Liver (tissue), 9 donors: Measurements from ENCODE around the gene SEMA5A. TPM values are rescaled to one million over a fixed set of nuclear protein-coding genes. Genes with fewer than 3 reads are reported as not detected.

Experiments used
- DNase-seq: peaks from one replicate; pipeline ENCODE4 v3.0.0-alpha.2; 2017; ENCODE audit warnings: low spot score
- H3K27ac ChIP-seq, 2 donors: one replicate each; pipeline ENCODE4 v1.7.0; 2013; ENCODE audit warnings: inconsistent platforms in 2 of 2, low read length in 2 of 2, control low read depth in 1 of 2, low read depth in 1 of 2, mild to moderate bottlenecking in 1 of 2
- H3K27me3 ChIP-seq, 4 donors: one replicate each; pipeline versions ENCODE4 v1.6.1 to v1.7.0; 2013; ENCODE audit warnings: low read length in 3 of 4, inconsistent platforms in 1 of 4, mild to moderate bottlenecking in 1 of 4, moderate library complexity in 1 of 4; ENCODE audit not compliant: control insufficient read depth in 4 of 4, insufficient read depth in 4 of 4
- H3K36me3 ChIP-seq, 4 donors: one replicate each; pipeline versions ENCODE4 v1.6.1 to v1.7.0; 2013; ENCODE audit warnings: low read length in 3 of 4, mild to moderate bottlenecking in 3 of 4, low read depth in 1 of 4, moderate library complexity in 1 of 4; ENCODE audit not compliant: control insufficient read depth in 4 of 4, insufficient read depth in 3 of 4
- H3K4me1 ChIP-seq, 4 donors: one replicate each; pipeline versions ENCODE4 v1.6.1 to v1.7.0; 2013; ENCODE audit warnings: low read length in 3 of 4, mild to moderate bottlenecking in 3 of 4, moderate library complexity in 1 of 4; ENCODE audit not compliant: control insufficient read depth in 4 of 4, insufficient read depth in 4 of 4
- H3K4me3 ChIP-seq, 3 donors: one replicate each; pipeline versions ENCODE4 v1.6.1 to v1.7.0; 2013; ENCODE audit warnings: low read length in 3 of 3, control low read depth in 1 of 3, low read depth in 1 of 3, mild to moderate bottlenecking in 1 of 3
- H3K9ac ChIP-seq, 2 donors: one replicate each; pipeline ENCODE4 v1.7.0; 2013; ENCODE audit warnings: low read length in 2 of 2, mild to moderate bottlenecking in 2 of 2, moderate library complexity in 2 of 2, control low read depth in 1 of 2, low read depth in 1 of 2
- H3K9me3 ChIP-seq, 4 donors: one replicate each; pipeline versions ENCODE4 v1.6.1 to v1.7.0; 2013; ENCODE audit warnings: low read length in 3 of 4; ENCODE audit not compliant: control insufficient read depth in 4 of 4
- ATF3 ChIP-seq: IDR thresholded peaks from 2 replicates; pipeline ENCODE4 v1.6.1; 2016; ENCODE audit warnings: antibody characterized with exemption
- EGR1 ChIP-seq, 2 donors: IDR thresholded peaks; 2 replicates each; pipeline ENCODE4 v1.6.1; 2016 to 2018; ENCODE audit warnings: antibody characterized with exemption in 2 of 2, low read depth in 2 of 2
- FOXA1 ChIP-seq: IDR thresholded peaks from 2 replicates; pipeline ENCODE4 v1.6.1; 2016; ENCODE audit warnings: antibody characterized with exemption
- FOXA2 ChIP-seq: IDR thresholded peaks from 2 replicates; pipeline ENCODE4 v1.6.1; 2016; ENCODE audit warnings: antibody characterized with exemption
- GABPA ChIP-seq, 2 donors: IDR thresholded peaks in 1 of 2; conservative IDR thresholded peaks in 1 of 2; 2 replicates each; pipeline ENCODE4 v1.6.1; 2016; ENCODE audit warnings: antibody characterized with exemption in 2 of 2, mild to moderate bottlenecking in 1 of 2, moderate library complexity in 1 of 2
- HNF4A ChIP-seq, 2 donors: conservative IDR thresholded peaks; 2 replicates each; pipeline ENCODE4 v1.6.1; 2016; ENCODE audit warnings: antibody characterized with exemption in 2 of 2, mild to moderate bottlenecking in 2 of 2
- HNF4G ChIP-seq: IDR thresholded peaks from 2 replicates; pipeline ENCODE4 v1.6.1; 2016; ENCODE audit warnings: antibody characterized with exemption
- JUND ChIP-seq, 2 donors: IDR thresholded peaks; 2 replicates each; pipeline ENCODE4 v1.6.1; 2016; ENCODE audit warnings: antibody characterized with exemption in 2 of 2
- MAX ChIP-seq: IDR thresholded peaks from 2 replicates; pipeline ENCODE4 v1.6.1; 2016; ENCODE audit warnings: antibody characterized with exemption
- NR2F2 ChIP-seq: IDR thresholded peaks from 2 replicates; pipeline ENCODE4 v1.6.1; 2016; ENCODE audit warnings: antibody characterized with exemption
- RAD21 ChIP-seq, 2 donors: IDR thresholded peaks; 2 replicates each; pipeline ENCODE4 v1.6.1; 2016; ENCODE audit warnings: antibody characterized with exemption in 2 of 2, mild to moderate bottlenecking in 2 of 2
- RXRA ChIP-seq, 2 donors: IDR thresholded peaks; 2 replicates each; pipeline ENCODE4 v1.6.1; 2017 to 2018; ENCODE audit warnings: antibody characterized with exemption in 2 of 2, mild to moderate bottlenecking in 1 of 2
- SP1 ChIP-seq: IDR thresholded peaks from 2 replicates; pipeline ENCODE4 v1.6.1; 2018; ENCODE audit warnings: antibody characterized with exemption, mild to moderate bottlenecking
- TAF1 ChIP-seq: conservative IDR thresholded peaks from 2 replicates; pipeline ENCODE4 v1.6.1; 2016; ENCODE audit warnings: antibody characterized with exemption, mild to moderate bottlenecking
- YY1 ChIP-seq: IDR thresholded peaks from 2 replicates; pipeline ENCODE4 v1.6.1; 2016; ENCODE audit warnings: antibody characterized with exemption, mild to moderate bottlenecking
- ZBTB33 ChIP-seq: IDR thresholded peaks from 2 replicates; pipeline ENCODE4 v1.6.1; 2016; ENCODE audit warnings: antibody characterized with exemption
- WGBS: extraction: QIAGEN DNeasy Blood & Tissue Kit; methylation state at CpG from one replicate; pipeline ENCODE4 v1.1.7; 2013; 5-methylcytosine and 5-hydroxymethylcytosine counted together
- polyA plus RNA-seq, 2 donors: library from polyadenylated mRNA; stranded (reverse) in 1 of 2; unstranded in 1 of 2; fragments of 200-250 nt in 1 of 2; fragments of >200 nt in 1 of 2; fragmentation: Nextera tagmentation in 1 of 2; extraction: Ambion mirVana in 1 of 2; gene quantifications; one replicate each; pipeline versions ENCODE4 v1.2.1 to v1.2.3, GENCODE V29; 2013 to 2015
- total RNA-seq, 2 donors: library from RNA; depleted of rRNA; stranded (reverse); fragments of >200 nt; gene quantifications; one replicate each; pipeline ENCODE4 v1.2.3, GENCODE V29; 2014
- TF ChIP-seq, protein P1 (sequence below): IDR thresholded peaks from 2 replicates; pipeline ENCODE4 v1.6.1; 2016; ENCODE audit warnings: antibody characterized with exemption, mild to moderate bottlenecking
- TF ChIP-seq, protein P2 (sequence below): fragments of 150-350 bp; IDR thresholded peaks from 2 replicates; pipeline ENCODE4 v1.5.1; 2017; ENCODE audit warnings: improper control_type of control experiment, low read depth, low read length; ENCODE audit not compliant: missing input control
- donor health status: healthy.
- donor health status: healthy.
- donor health status: healthy.
- donor health status: healthy.
- donor health status: healthy.

The SEMA5A gene
- total and polyA plus RNA-seq, 4 donors, result 1.1 to 5.8 (median 3.2) TPM

- WGBS, result 40% methylated on average over 5 of the region's 5 CpGs
- H3K4me3 ChIP-seq, result peak overlapping the region; percentile 47 to 57 (median 57)
- TF ChIP-seq FOXA2 (peak; percentile 60), RXRA (IDR thresholded peaks at IDR 0.05) (peak; percentile 67 to 83), ZBTB33 (peak; percentile 53), HNF4G (no peak), YY1 (peak; percentile 89), SP1 (peak; percentile 92), MAX (peak; percentile 49), RAD21 (IDR thresholded peaks at IDR 0.05) (peak; percentile 47 to 53), GABPA (IDR thresholded peaks at IDR 0.05 in 1 of 2, conservative IDR thresholded peaks at IDR 0.05 in 1 of 2) (no peak), HNF4A (conservative IDR thresholded peaks at IDR 0.05) (peak; percentile 71 to 78), JUND (IDR thresholded peaks at IDR 0.05) (peak; percentile 70 to 83), NR2F2 (no peak), EGR1 (IDR thresholded peaks at IDR 0.05; ENCODE audit: low read depth in 2 of 2) (no peak), TAF1 (no peak), FOXA1 (peak; percentile 50), ATF3 (peak; percentile 48)
- TF ChIP-seq, protein P1, sequence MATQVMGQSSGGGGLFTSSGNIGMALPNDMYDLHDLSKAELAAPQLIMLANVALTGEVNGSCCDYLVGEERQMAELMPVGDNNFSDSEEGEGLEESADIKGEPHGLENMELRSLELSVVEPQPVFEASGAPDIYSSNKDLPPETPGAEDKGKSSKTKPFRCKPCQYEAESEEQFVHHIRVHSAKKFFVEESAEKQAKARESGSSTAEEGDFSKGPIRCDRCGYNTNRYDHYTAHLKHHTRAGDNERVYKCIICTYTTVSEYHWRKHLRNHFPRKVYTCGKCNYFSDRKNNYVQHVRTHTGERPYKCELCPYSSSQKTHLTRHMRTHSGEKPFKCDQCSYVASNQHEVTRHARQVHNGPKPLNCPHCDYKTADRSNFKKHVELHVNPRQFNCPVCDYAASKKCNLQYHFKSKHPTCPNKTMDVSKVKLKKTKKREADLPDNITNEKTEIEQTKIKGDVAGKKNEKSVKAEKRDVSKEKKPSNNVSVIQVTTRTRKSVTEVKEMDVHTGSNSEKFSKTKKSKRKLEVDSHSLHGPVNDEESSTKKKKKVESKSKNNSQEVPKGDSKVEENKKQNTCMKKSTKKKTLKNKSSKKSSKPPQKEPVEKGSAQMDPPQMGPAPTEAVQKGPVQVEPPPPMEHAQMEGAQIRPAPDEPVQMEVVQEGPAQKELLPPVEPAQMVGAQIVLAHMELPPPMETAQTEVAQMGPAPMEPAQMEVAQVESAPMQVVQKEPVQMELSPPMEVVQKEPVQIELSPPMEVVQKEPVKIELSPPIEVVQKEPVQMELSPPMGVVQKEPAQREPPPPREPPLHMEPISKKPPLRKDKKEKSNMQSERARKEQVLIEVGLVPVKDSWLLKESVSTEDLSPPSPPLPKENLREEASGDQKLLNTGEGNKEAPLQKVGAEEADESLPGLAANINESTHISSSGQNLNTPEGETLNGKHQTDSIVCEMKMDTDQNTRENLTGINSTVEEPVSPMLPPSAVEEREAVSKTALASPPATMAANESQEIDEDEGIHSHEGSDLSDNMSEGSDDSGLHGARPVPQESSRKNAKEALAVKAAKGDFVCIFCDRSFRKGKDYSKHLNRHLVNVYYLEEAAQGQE, result peak; percentile 82
- TF ChIP-seq, protein P2, sequence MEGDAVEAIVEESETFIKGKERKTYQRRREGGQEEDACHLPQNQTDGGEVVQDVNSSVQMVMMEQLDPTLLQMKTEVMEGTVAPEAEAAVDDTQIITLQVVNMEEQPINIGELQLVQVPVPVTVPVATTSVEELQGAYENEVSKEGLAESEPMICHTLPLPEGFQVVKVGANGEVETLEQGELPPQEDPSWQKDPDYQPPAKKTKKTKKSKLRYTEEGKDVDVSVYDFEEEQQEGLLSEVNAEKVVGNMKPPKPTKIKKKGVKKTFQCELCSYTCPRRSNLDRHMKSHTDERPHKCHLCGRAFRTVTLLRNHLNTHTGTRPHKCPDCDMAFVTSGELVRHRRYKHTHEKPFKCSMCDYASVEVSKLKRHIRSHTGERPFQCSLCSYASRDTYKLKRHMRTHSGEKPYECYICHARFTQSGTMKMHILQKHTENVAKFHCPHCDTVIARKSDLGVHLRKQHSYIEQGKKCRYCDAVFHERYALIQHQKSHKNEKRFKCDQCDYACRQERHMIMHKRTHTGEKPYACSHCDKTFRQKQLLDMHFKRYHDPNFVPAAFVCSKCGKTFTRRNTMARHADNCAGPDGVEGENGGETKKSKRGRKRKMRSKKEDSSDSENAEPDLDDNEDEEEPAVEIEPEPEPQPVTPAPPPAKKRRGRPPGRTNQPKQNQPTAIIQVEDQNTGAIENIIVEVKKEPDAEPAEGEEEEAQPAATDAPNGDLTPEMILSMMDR, result no peak
- H3K27me3 ChIP-seq, result no peaks in the 10 kb centered on the region
- H3K27ac ChIP-seq, result peak overlapping the region; percentile 86 to 91
- no peaks in the 10 kb centered on the region for H3K36me3 ChIP-seq
- peak overlapping the region in 1 of 2 donors; percentile 65 for H3K9ac ChIP-seq
- no peak for DNase-seq
- H3K4me1 ChIP-seq, result peaks cover 3 to 48% (median 27%) of the 10 kb centered on the region in 4 donors
- H3K9me3 ChIP-seq, result no peaks in the 10 kb centered on the region
These were observed 136.9 kb downstream of the SEMA5A start for GRCh38 chr5:9408964-9409363.
